DOHH2 (cell line): Measurements from ENCODE around the gene TUSC2.

Experiments
- H3F3A ChIP-seq: fragments of 200-600 bp; sonication (generic), shearing (Covaris generic); 2 replicates; pipeline ENCODE4 v1.6.0; 2016; ENCODE audit warnings: antibody characterized with exemption, mild to moderate bottlenecking; ENCODE audit not compliant: control insufficient read depth, insufficient read depth
- H3K27ac ChIP-seq: fragments of 200-600 bp; sonication (generic); 2 replicates; pipeline ENCODE4 v1.5.1; 2014; ENCODE audit warnings: low read depth, mild to moderate bottlenecking, low read length, moderate library complexity
- H3K27me3 ChIP-seq: fragments of 200-600 bp; sonication (generic); 2 replicates; pipeline ENCODE4 v1.6.1; 2014; ENCODE audit warnings: mild to moderate bottlenecking, low read length, mixed read lengths; ENCODE audit not compliant: control insufficient read depth
- H3K36me3 ChIP-seq: fragments of 200-600 bp; sonication (generic); 2 replicates; pipeline ENCODE4 v1.6.1; 2014; ENCODE audit warnings: mild to moderate bottlenecking, low read length, moderate library complexity, mixed read lengths; ENCODE audit not compliant: control insufficient read depth
- H3K4me1 ChIP-seq: fragments of 200-600 bp; sonication (generic); 2 replicates; pipeline ENCODE4 v1.6.1; 2014; ENCODE audit warnings: mild to moderate bottlenecking, low read length, mixed read lengths; ENCODE audit not compliant: control insufficient read depth
- H3K4me2 ChIP-seq: fragments of 200-600 bp; sonication (generic); 2 replicates; pipeline ENCODE4 v1.6.0; 2014; ENCODE audit warnings: mild to moderate bottlenecking, low read length, moderate library complexity
- H3K4me3 ChIP-seq: fragments of 200-600 bp; sonication (generic); 2 replicates; pipeline ENCODE4 v1.5.1; 2014; ENCODE audit warnings: mild to moderate bottlenecking, low read length, mixed read lengths
- H3K79me2 ChIP-seq: fragments of 200-600 bp; sonication (generic); 2 replicates; pipeline ENCODE4 v1.6.1; 2014; ENCODE audit warnings: mild to moderate bottlenecking, low read length, mixed read lengths; ENCODE audit not compliant: control insufficient read depth
- H3K9me2 ChIP-seq: fragments of 200-600 bp; sonication (generic); replicated peaks from 2 replicates; pipeline ENCODE4 v1.6.1; 2014; ENCODE audit warnings: mild to moderate bottlenecking, low read length, mixed read lengths; ENCODE audit not compliant: control insufficient read depth
- H3K9me3 ChIP-seq: fragments of 200-600 bp; sonication (generic); 2 replicates; pipeline ENCODE4 v1.6.1; 2014; ENCODE audit warnings: antibody characterized with exemption, low read length, mixed read lengths; ENCODE audit not compliant: control insufficient read depth, insufficient read depth
- H4K20me1 ChIP-seq: fragments of 200-600 bp; sonication (generic); 2 replicates; pipeline ENCODE4 v1.6.0; 2014; ENCODE audit warnings: low read depth, mild to moderate bottlenecking, antibody characterized with exemption, low read length, moderate library complexity; ENCODE audit not compliant: control insufficient read depth, insufficient read depth
- CTCF ChIP-seq: fragments of 200-600 bp; sonication (generic); IDR thresholded peaks from one replicate; pipeline ENCODE4 v1.5.1; 2014; ENCODE audit warnings: antibody characterized with exemption, mild to moderate bottlenecking, low read depth, low read length; ENCODE audit not compliant: poor library complexity, severe bottlenecking
- EZH2phosphoT487 ChIP-seq: fragments of 200-600 bp; sonication (generic); IDR thresholded peaks from 2 replicates; pipeline ENCODE4 v1.6.1; 2017; ENCODE audit warnings: borderline replicate concordance, mild to moderate bottlenecking, antibody characterized with exemption, low read length, moderate library complexity, mixed read lengths

TUSC2 gene

GRCh38 chr3:50302095-50303012, 25.7 kb downstream of the TUSC2 start:
- no peak overlapping the region for H3K27ac ChIP-seq
- no peaks in the 10 kb centered on the region for H3K9me3 ChIP-seq
- no peaks in the 10 kb centered on the region for H3K36me3 ChIP-seq
- 0 out of 2 replicates have a peak, but pooled peaks cover 3% of the 10 kb centered on the region for H3K79me2 ChIP-seq
- no peaks in the 10 kb centered on the region for H4K20me1 ChIP-seq
- TF ChIP-seq CTCF (no peak), EZH2phosphoT487 (no peak)
- peaks cover 25% of the 10 kb centered on the region for H3K4me1 ChIP-seq
- H3K9me2 ChIP-seq, result no peaks in the 10 kb centered on the region
- no peak overlapping the region for H3K4me2 ChIP-seq
- no peaks in the 10 kb centered on the region for H3K27me3 ChIP-seq
- H3K4me3 ChIP-seq, result no peak overlapping the region
- H3F3A ChIP-seq, result peaks cover 7% of the 10 kb centered on the region

GRCh38 chr3:50300681-50301254, 27.3 kb downstream of the TUSC2 start:
- H3K4me2 ChIP-seq, result peak overlapping the region; percentile 98
- TF ChIP-seq CTCF (no peak), EZH2phosphoT487 (no peak)
- H3K4me3 ChIP-seq, result peak overlapping the region; percentile 98
- H3K36me3 ChIP-seq, result no peaks in the 10 kb centered on the region
- no peaks in the 10 kb centered on the region for H3K27me3 ChIP-seq
- no peaks in the 10 kb centered on the region for H4K20me1 ChIP-seq
- no peaks in the 10 kb centered on the region for H3K9me3 ChIP-seq
- H3K27ac ChIP-seq, result no peak overlapping the region
- no peaks in the 10 kb centered on the region for H3K9me2 ChIP-seq
- H3F3A ChIP-seq, result peaks cover 7% of the 10 kb centered on the region
- H3K79me2 ChIP-seq, result 0 out of 2 replicates have a peak, but pooled peaks cover 3% of the 10 kb centered on the region
- H3K4me1 ChIP-seq, result peaks cover 25% of the 10 kb centered on the region

- peak overlapping the region; percentile 98 for H3K4me3 ChIP-seq
- TF ChIP-seq CTCF (no peak), EZH2phosphoT487 (no peak)
- no peaks in the 10 kb centered on the region for H3K36me3 ChIP-seq
- no peaks in the 10 kb centered on the region for H3K9me3 ChIP-seq
- no peaks in the 10 kb centered on the region for H3K27me3 ChIP-seq
- 0 out of 2 replicates have a peak, but pooled peaks cover 3% of the 10 kb centered on the region for H3K79me2 ChIP-seq
- peak overlapping the region; percentile 98 for H3K4me2 ChIP-seq
- peaks cover 7% of the 10 kb centered on the region for H3F3A ChIP-seq
- no peaks in the 10 kb centered on the region for H4K20me1 ChIP-seq
- H3K27ac ChIP-seq, result peak overlapping the region; percentile 20
- H3K4me1 ChIP-seq, result peaks cover 24% of the 10 kb centered on the region
- no peaks in the 10 kb centered on the region for H3K9me2 ChIP-seq
These were observed 27.9 kb downstream of the TUSC2 start for GRCh38 chr3:50299929-50300680.
